Lower leg skin (tissue), 4 donors: ENCODE measurements around the gene PALB2. TPM values are rescaled to one million over a fixed set of nuclear protein-coding genes. Genes with fewer than 3 reads are reported as not detected.
"Not testable (repeated sequence)": the region's sequence is repeated elsewhere in the genome, so short reads cannot be mapped to it uniquely, and the experiment has no call there.

Source experiments
- DNase-seq, 2 donors: peaks; one replicate each; pipeline ENCODE4 v3.0.0-alpha.2; 2019; ENCODE audit warnings: low spot score in 2 of 2
- H3K4me3 ChIP-seq: fragments of 200-600 bp; sonication (generic); 2 replicates; pipeline ENCODE4 v1.5.1; 2017; ENCODE audit warnings: mild to moderate bottlenecking, low read depth; ENCODE audit not compliant: poor library complexity, severe bottlenecking
- CTCF ChIP-seq, 3 donors: fragments of 450-650 bp; IDR thresholded peaks; one replicate each; pipeline ENCODE4 v1.5.1; 2016; ENCODE audit warnings: antibody characterized with exemption in 3 of 3, mild to moderate bottlenecking in 3 of 3, moderate library complexity in 2 of 3
- POLR2A ChIP-seq, 2 donors: fragments of 450-650 bp; IDR thresholded peaks; one replicate each; pipeline ENCODE4 v1.6.1; 2016 to 2017; ENCODE audit warnings: antibody characterized with exemption in 2 of 2, mild to moderate bottlenecking in 1 of 2, moderate library complexity in 1 of 2
- WGBS, 2 donors: methylation state at CpG; one replicate each; pipeline ENCODE4 v1.1.5; 2018; 5-methylcytosine and 5-hydroxymethylcytosine counted together
- intact Hi-C: fragments of 100-400 bp; cut with DNase I; formaldehyde crosslinking; loops from one replicate; pipeline ENCODE4 v1.15.0; 2023; ENCODE audit warnings: low total_unique reads
- total RNA-seq, 4 donors: library from RNA; depleted of rRNA; stranded (reverse); fragments of >200 nt; gene quantifications; one replicate each; pipeline ENCODE4 v1.1.0, GENCODE V29; 2016

PALB2 gene
- total RNA-seq, 4 donors from 2014 or later = 10.9 to 16.3 (median 13.0) TPM

GRCh38 chr16:23611936-23612335 lies 29.2 kb downstream of the PALB2 start:
- no peak for TF ChIP-seq POLR2A (IDR thresholded peaks at IDR 0.05)
- TF ChIP-seq CTCF (IDR thresholded peaks at IDR 0.05) = no peak
- no peak for DNase-seq
- H3K4me3 ChIP-seq = no peak overlapping the region
- intact Hi-C loops = no loop called here
- WGBS, 2 donors = 97% methylated on average over 3 of the region's 3 CpGs

GRCh38 chr16:23610905-23611304 lies 30.2 kb downstream of the PALB2 start:
- DNase-seq = peak in 1 of 2 donors; percentile 45
- intact Hi-C loops, H3K4me3 ChIP-seq: not testable (repeated sequence)
- 96 to 97% methylated on average over 6 of the region's 6 CpGs for whole genome bisulfite sequencing, 2 donors

DNA sequence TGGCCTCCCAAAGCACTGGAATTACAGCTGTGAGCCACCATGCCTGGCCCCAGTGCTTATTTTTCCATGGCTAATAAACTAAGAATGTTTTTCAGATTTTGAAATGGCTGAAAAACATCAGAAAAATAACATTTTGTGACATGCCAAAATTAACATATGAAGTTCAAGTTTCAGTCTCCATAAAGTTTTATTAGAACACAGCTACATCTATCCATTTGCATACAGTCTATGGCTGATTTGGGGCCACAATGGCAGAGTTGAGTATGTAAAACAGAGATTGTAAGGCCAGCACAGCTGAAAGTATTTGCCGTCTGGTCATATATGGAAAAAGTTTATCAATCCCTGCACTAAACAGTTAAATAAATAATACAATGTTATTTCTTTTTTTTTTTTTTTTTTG lies 31.2 kb downstream of the PALB2 start:
- TF ChIP-seq CTCF (IDR thresholded peaks at IDR 0.05) (no peak), POLR2A (IDR thresholded peaks at IDR 0.05) (no peak)
- no peak overlapping the region for H3K4me3 ChIP-seq
- no peak for DNase-seq
- intact Hi-C loops = no loop called here
- WGBS, 2 donors = 96 to 98% methylated on average over 1 of the region's 1 CpG

- H3K4me3 ChIP-seq = no peak overlapping the region
- intact Hi-C loops = no loop called here
- 81 to 84% methylated on average over 4 of the region's 4 CpGs for WGBS, 2 donors
- DNase-seq = no peak
- no peak for TF ChIP-seq CTCF (IDR thresholded peaks at IDR 0.05)
- TF ChIP-seq POLR2A (IDR thresholded peaks at IDR 0.05) = no peak
Measured at GRCh38 chr16:23608194-23608593, 32.9 kb downstream of the PALB2 start.

DNA sequence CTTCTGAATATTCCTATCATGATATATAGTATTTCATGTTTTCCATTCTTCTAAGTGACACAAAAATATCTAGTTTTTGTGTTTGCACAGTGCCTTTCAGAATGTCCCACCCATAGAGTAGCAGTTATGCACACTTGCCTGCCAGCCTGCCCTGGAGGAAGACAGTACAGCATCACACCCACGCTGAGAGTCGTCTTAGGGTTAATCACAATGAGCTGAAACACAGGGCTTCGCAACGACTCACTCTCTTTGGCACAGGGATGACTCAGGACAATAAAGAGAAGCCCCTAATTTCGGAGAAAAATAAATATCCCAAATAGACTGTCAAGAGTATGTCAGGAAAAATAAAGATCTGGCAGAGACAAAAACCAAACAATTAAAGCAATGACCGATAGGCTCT lies 33.4 kb downstream of the PALB2 start:
- DNase-seq = no peak
- no peak overlapping the region for H3K4me3 ChIP-seq
- TF ChIP-seq CTCF (IDR thresholded peaks at IDR 0.05) = no peak
- no peak for TF ChIP-seq POLR2A (IDR thresholded peaks at IDR 0.05)
- 78 to 84% methylated on average over 6 of the region's 6 CpGs for WGBS, 2 donors
- intact Hi-C loops = no loop called here

- TF ChIP-seq CTCF (IDR thresholded peaks at IDR 0.05) (peak in 1 of 3 donors; percentile 22), POLR2A (IDR thresholded peaks at IDR 0.05) (no peak)
- no peak overlapping the region for H3K4me3 ChIP-seq
- no peak for DNase-seq
- intact Hi-C loops = no loop called here
- WGBS, 2 donors = 81 to 84% methylated on average over 11 of the region's 11 CpGs
Measured at GRCh38 chr16:23597003-23597756, 43.9 kb downstream of the PALB2 start.
